Activated T-helper 2 cell treated with anti-CD3 and anti-CD28 coated beads, Interferon-gamma antibody, Interleukin-2, Interleukin-4, amounts not matched to agents 10 μg/mL and 5 μg/mL and 100 μg/mL, durations not matched to agents 14 hours and 24 hours and 36 hours (primary cell): Measurements from ENCODE around the gene GDF15. TPM values are rescaled to one million over a fixed set of nuclear protein-coding genes. Genes with fewer than 3 reads are reported as not detected.

Experiments used
- DNase-seq: peaks from one replicate; pipeline ENCODE4 v3.0.0; 2021; ENCODE audit warnings: low spot score
- H3K27ac Mint-ChIP-seq: one replicate; pipeline ENCODE4 v1.8.0; 2021; ENCODE audit warnings: mixed read lengths
- H3K27me3 Mint-ChIP-seq: one replicate; pipeline ENCODE4 v1.8.0; 2021; ENCODE audit warnings: low read depth, mixed read lengths
- H3K36me3 Mint-ChIP-seq: one replicate; pipeline ENCODE4 v1.8.0; 2021; ENCODE audit warnings: low read depth, mixed read lengths
- H3K4me1 Mint-ChIP-seq: one replicate; pipeline ENCODE4 v1.8.0; 2021; ENCODE audit warnings: low read depth, mixed read lengths
- H3K4me3 Mint-ChIP-seq: one replicate; pipeline ENCODE4 v1.8.0; 2021; ENCODE audit warnings: low read depth, mild to moderate bottlenecking, moderate library complexity, mixed read lengths
- H3K9me3 Mint-ChIP-seq: one replicate; pipeline ENCODE4 v1.8.0; 2021; ENCODE audit warnings: mixed read lengths
- intact Hi-C: fragments of 100-400 bp; cut with micrococcal nuclease; formaldehyde crosslinking; loops from one replicate; pipeline ENCODE4 v1.15.1; 2023
- total RNA-seq: library from RNA; stranded (reverse); gene quantifications from 2 replicates; pipeline ENCODE4 v1.2.3, GENCODE V29; 2022

The GDF15 gene
- total RNA-seq, 1 donor from 2014 or later: not detected

- no peaks in the 10 kb centered on the region for H3K9me3 Mint-ChIP-seq
- peak within 1 kb of the TSS; percentile 82 for H3K27ac Mint-ChIP-seq
- H3K4me3 Mint-ChIP-seq: peak within 1 kb of the TSS; percentile 88
- peaks cover 11% of the 10 kb centered on the region for H3K36me3 Mint-ChIP-seq
- intact Hi-C loops: no loop called here
- DNase-seq: peak; percentile 74
- H3K4me1 Mint-ChIP-seq: peaks cover 70% of the 10 kb centered on the region
- no peaks in the 10 kb centered on the region for H3K27me3 Mint-ChIP-seq
Observed at GRCh38 chr19:18419195-18419698, 33.3 kb downstream of the GDF15 start, which contains the start of gene SSBP4. SSBP4 (plus strand) TSS chr19:18419398; CDS start chr19:18419649, 251 bp downstream.

- H3K36me3 Mint-ChIP-seq: peaks cover 11% of the 10 kb centered on the region
- peaks cover 64% of the 10 kb centered on the region for H3K4me1 Mint-ChIP-seq
- no peak for DNase-seq
- H3K9me3 Mint-ChIP-seq: no peaks in the 10 kb centered on the region
- intact Hi-C loops: no loop called here
- H3K27me3 Mint-ChIP-seq: no peaks in the 10 kb centered on the region
- peak overlapping the region; percentile 54 for H3K27ac Mint-ChIP-seq
- H3K4me3 Mint-ChIP-seq: peak overlapping the region; percentile 88
Observed at GRCh38 chr19:18419699-18420460, 33.9 kb downstream of the GDF15 start.

GRCh38 chr19:18420930-18421329 lies 35.0 kb downstream of the GDF15 start:
- Mint-ChIP-seq H3K4me3 (peak overlapping the region; percentile 88), H3K27me3 (no peaks in the 10 kb centered on the region), H3K4me1 (peaks cover 60% of the 10 kb centered on the region), H3K9me3 (no peaks in the 10 kb centered on the region), H3K36me3 (peaks cover 13% of the 10 kb centered on the region), H3K27ac (peak overlapping the region; percentile 89)
- intact Hi-C loops: no loop called here
- no peak for DNase-seq

GRCh38 chr19:18421371-18421959 lies 35.5 kb downstream of the GDF15 start:
- Mint-ChIP-seq H3K9me3 (no peaks in the 10 kb centered on the region), H3K36me3 (peaks cover 13% of the 10 kb centered on the region), H3K27me3 (no peaks in the 10 kb centered on the region), H3K4me1 (peaks cover 57% of the 10 kb centered on the region), H3K4me3 (peak overlapping the region; percentile 88), H3K27ac (peak overlapping the region; percentile 89)
- intact Hi-C loops: no loop called here
- DNase-seq: no peak

- H3K27ac Mint-ChIP-seq: peak overlapping the region; percentile 88
- no peaks in the 10 kb centered on the region for H3K27me3 Mint-ChIP-seq
- DNase-seq: peak; percentile 50
- H3K36me3 Mint-ChIP-seq: peaks cover 13% of the 10 kb centered on the region
- peaks cover 50% of the 10 kb centered on the region for H3K4me1 Mint-ChIP-seq
- intact Hi-C loops: no loop called here
- no peaks in the 10 kb centered on the region for H3K9me3 Mint-ChIP-seq
- H3K4me3 Mint-ChIP-seq: peak overlapping the region; percentile 88
Observed at GRCh38 chr19:18422530-18423191, 36.7 kb downstream of the GDF15 start.

- no peak for DNase-seq
- intact Hi-C loops: no loop called here
- Mint-ChIP-seq H3K4me1 (peaks cover 43% of the 10 kb centered on the region), H3K27ac (peak overlapping the region; percentile 88), H3K27me3 (no peaks in the 10 kb centered on the region), H3K36me3 (peaks cover 13% of the 10 kb centered on the region), H3K4me3 (peak overlapping the region; percentile 88), H3K9me3 (no peaks in the 10 kb centered on the region)
Observed at GRCh38 chr19:18423258-18424020, 37.5 kb downstream of the GDF15 start.

- peak overlapping the region; percentile 13 for H3K4me3 Mint-ChIP-seq
- H3K27me3 Mint-ChIP-seq: no peaks in the 10 kb centered on the region
- no peak for DNase-seq
- H3K36me3 Mint-ChIP-seq: peaks cover 13% of the 10 kb centered on the region
- no peaks in the 10 kb centered on the region for H3K9me3 Mint-ChIP-seq
- peaks cover 38% of the 10 kb centered on the region for H3K4me1 Mint-ChIP-seq
- H3K27ac Mint-ChIP-seq: peak overlapping the region; percentile 38
- intact Hi-C loops: no loop called here
Observed at GRCh38 chr19:18424122-18424889, 38.3 kb downstream of the GDF15 start.

GRCh38 chr19:18424890-18425514 lies 39.0 kb downstream of the GDF15 start:
- no peak overlapping the region for H3K4me3 Mint-ChIP-seq
- H3K4me1 Mint-ChIP-seq: peaks cover 40% of the 10 kb centered on the region
- H3K36me3 Mint-ChIP-seq: peaks cover 13% of the 10 kb centered on the region
- intact Hi-C loops: no loop called here
- no peaks in the 10 kb centered on the region for H3K9me3 Mint-ChIP-seq
- no peak overlapping the region for H3K27ac Mint-ChIP-seq
- H3K27me3 Mint-ChIP-seq: no peaks in the 10 kb centered on the region
- DNase-seq: no peak

- DNase-seq: no peak
- Mint-ChIP-seq H3K27me3 (no peaks in the 10 kb centered on the region), H3K4me1 (peaks cover 40% of the 10 kb centered on the region), H3K9me3 (no peaks in the 10 kb centered on the region), H3K4me3 (no peak overlapping the region), H3K27ac (peak overlapping the region; percentile 35), H3K36me3 (peaks cover 9% of the 10 kb centered on the region)
- intact Hi-C loops: no loop called here
Observed at GRCh38 chr19:18425515-18426415, 39.8 kb downstream of the GDF15 start.

- no peak for DNase-seq
- peaks cover 9% of the 10 kb centered on the region for H3K36me3 Mint-ChIP-seq
- no peak overlapping the region for H3K27ac Mint-ChIP-seq
- no peaks in the 10 kb centered on the region for H3K9me3 Mint-ChIP-seq
- peaks cover 34% of the 10 kb centered on the region for H3K4me1 Mint-ChIP-seq
- intact Hi-C loops: no loop called here
- no peaks in the 10 kb centered on the region for H3K27me3 Mint-ChIP-seq
- H3K4me3 Mint-ChIP-seq: no peak overlapping the region
Observed at GRCh38 chr19:18426416-18426767, 40.4 kb downstream of the GDF15 start.
